ENCODE measurements around the gene CA11. TPM values are rescaled to one million over a fixed set of nuclear protein-coding genes. Genes with fewer than 3 reads are reported as not detected.

CA11 gene
- total RNA-seq, 4 donors from 2014 or later, result 7.3 to 37.5 (median 10.3) TPM

DNA sequence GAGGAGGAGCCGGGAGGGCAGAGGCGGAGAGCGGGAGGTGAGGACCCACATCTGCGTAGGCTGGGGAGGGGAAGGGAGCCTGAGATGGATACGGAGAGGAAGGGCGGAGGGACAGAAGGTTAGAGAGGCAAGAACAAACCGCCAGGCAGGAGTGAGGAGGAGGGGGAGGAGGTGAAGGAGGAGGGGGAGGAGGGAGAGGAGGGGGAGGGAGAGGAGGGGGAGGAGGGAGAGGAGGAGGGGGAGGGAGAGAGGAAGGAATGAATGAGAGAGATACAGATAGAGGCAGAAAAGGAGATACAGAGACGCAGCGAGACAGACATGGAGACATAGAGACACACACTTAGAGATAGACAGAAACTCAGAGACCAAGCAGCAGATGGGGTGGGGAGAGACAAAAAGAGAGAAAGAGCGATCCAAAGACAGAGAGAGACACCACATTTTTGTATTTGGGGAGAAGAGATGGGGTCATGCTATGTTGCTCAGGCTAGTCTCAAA is 782 bp upstream of the CA11 start:
- WGBS, 2 donors, result 12 to 13% methylated on average over 9 to 10 of the region's 10 CpGs
- no peak for TF ChIP-seq POLR2A (IDR thresholded peaks at IDR 0.05)
- TF ChIP-seq, protein P1, sequence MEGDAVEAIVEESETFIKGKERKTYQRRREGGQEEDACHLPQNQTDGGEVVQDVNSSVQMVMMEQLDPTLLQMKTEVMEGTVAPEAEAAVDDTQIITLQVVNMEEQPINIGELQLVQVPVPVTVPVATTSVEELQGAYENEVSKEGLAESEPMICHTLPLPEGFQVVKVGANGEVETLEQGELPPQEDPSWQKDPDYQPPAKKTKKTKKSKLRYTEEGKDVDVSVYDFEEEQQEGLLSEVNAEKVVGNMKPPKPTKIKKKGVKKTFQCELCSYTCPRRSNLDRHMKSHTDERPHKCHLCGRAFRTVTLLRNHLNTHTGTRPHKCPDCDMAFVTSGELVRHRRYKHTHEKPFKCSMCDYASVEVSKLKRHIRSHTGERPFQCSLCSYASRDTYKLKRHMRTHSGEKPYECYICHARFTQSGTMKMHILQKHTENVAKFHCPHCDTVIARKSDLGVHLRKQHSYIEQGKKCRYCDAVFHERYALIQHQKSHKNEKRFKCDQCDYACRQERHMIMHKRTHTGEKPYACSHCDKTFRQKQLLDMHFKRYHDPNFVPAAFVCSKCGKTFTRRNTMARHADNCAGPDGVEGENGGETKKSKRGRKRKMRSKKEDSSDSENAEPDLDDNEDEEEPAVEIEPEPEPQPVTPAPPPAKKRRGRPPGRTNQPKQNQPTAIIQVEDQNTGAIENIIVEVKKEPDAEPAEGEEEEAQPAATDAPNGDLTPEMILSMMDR (IDR thresholded peaks at IDR 0.05), result no peak
- intact Hi-C loops (cut with DNase I; ENCODE audit: low total_unique reads), result loop anchor here (10.0 kb wide), 2 partner anchors 138 to 188 kb away; partner anchors contain the start of gene HSD17B14
- no peak overlapping the region for H3K4me3 ChIP-seq (ENCODE audit: low read depth, poor library complexity, severe bottlenecking)
- no peak for DNase-seq (ENCODE audit: low spot score in 2 of 2)

DNA sequence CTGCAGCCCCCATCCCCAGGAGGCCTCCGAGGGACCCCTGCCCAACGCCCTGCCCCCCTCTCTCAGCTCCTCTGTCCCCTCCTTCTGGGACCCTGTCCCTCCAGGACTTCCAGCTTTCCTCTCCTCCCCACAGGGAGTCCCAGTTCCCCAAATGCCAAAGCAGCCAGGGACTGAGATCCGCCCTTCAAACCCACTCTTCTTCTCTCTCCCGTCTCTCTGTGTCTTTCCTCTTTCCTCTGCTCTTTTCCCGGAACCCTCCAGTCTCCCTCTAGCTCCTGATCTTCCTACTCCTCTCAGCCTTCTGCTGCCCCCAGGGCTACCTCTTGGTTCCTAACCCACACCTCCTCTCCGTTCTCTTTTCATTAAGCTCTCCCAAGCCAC is 377 bp downstream of the CA11 start:
- H3K4me3 ChIP-seq (ENCODE audit: low read depth, poor library complexity, severe bottlenecking), result no peak overlapping the region
- intact Hi-C loops (cut with DNase I; ENCODE audit: low total_unique reads), result loop anchor here (10.0 kb wide), 2 partner anchors 139 to 189 kb away; partner anchors contain the start of gene HSD17B14
- WGBS, 2 donors, result 0% methylated on average over 5 to 6 of the region's 6 CpGs
- TF ChIP-seq POLR2A (IDR thresholded peaks at IDR 0.05), result no peak
- TF ChIP-seq, protein P1 (IDR thresholded peaks at IDR 0.05), result no peak
- no peak for DNase-seq (ENCODE audit: low spot score in 2 of 2)

DNA sequence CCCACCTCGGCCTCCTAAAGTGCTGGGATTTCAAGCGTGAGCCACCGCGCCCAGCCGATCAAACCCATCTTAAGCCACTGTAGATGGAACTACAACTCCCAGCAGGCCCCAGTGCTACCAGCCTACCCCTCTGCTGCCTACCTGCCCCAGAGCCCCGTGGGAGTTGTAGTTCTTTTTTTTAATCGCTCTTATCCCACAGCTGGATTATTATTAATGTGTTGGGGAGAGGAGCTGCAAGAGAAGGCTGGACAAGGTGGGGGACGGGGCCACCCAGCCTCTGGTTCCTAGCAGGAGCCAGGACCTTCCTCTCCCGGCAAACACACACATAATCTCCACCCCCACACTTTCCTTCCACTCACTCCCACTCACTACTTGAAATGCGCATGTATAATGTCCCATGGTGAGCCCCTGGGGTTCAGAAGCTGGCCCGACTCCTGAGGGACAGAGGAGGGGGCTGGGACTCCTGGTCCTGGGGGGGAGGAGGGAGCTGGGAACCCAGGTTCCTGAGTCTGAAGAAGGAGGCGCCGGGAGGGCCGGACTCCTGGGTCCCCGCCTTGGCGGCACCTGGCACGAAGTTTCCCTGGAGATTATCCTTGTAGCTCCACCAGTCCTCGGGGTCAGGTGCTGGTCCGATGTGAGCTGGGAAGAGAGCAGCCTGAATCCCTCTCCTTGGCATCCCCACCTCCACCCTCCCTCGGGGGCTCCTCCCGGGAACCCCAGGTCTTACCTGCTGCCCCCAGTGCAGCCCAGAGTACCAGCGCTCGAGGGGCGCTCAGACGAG is 958 bp downstream of the CA11 start:
- intact Hi-C loops (cut with DNase I; ENCODE audit: low total_unique reads), result loop anchor here (10.0 kb wide), 2 partner anchors 140 to 190 kb away; partner anchors contain the start of gene HSD17B14
- 5 to 7% methylated on average over 25 of the region's 25 CpGs for whole genome bisulfite sequencing, 2 donors
- TF ChIP-seq POLR2A (IDR thresholded peaks at IDR 0.05), result no peak
- TF ChIP-seq, protein P1 (IDR thresholded peaks at IDR 0.05), result no peak
- peak; percentile 85 to 93 for DNase-seq (ENCODE audit: low spot score in 2 of 2)
- H3K4me3 ChIP-seq (ENCODE audit: low read depth, poor library complexity, severe bottlenecking), result no peak overlapping the region

DNA sequence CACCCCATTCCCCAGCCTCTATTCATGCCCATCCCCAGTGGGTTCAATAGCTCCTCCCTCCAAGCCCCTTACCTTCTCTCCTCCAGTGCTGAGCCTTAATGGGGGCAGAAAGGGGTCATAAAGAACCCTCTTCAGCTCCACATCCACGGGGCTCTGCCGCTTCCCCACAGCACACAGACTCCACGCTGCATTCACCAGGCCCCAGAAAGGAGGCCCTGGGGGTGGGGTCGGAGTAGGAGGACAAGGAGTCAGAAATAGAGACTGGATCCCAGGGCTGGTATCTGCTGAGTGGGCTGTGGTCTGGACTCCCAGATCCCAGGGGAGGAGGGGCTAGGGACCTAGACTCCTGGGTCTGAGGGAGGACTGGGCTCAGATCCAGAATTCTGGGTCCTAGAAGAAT is 1.6 kb downstream of the CA11 start:
- 60 to 78% methylated on average over 4 of the region's 4 CpGs for WGBS, 2 donors
- no peak for TF ChIP-seq POLR2A (IDR thresholded peaks at IDR 0.05)
- TF ChIP-seq, protein P1 (IDR thresholded peaks at IDR 0.05), result no peak
- DNase-seq (ENCODE audit: low spot score in 2 of 2), result no peak
- intact Hi-C loops (cut with DNase I; ENCODE audit: low total_unique reads), result loop anchor here (10.0 kb wide), 2 partner anchors 140 to 190 kb away; partner anchors contain the start of gene HSD17B14
- H3K4me3 ChIP-seq (ENCODE audit: low read depth, poor library complexity, severe bottlenecking), result no peak overlapping the region

DNA sequence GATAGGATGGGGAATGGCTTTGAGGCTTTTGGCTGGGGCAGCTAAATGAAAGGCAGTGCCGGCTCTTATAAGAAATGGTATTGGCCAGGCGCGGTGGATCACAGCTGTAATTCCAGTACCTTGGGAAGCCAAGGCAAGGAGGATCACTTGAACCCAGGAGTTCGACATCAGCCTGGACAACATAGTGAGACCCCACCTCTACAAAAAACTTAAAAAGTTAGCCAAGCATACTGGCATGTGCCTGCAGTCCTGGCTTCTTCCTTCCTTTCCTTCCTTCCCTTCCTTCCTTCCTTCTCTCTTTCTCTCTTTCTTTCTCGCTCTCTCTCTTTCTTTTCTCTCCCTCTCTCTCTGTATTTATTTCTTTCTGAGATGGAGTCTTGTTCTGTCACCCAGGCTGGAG is 3.1 kb downstream of the CA11 start:
- DNase-seq (ENCODE audit: low spot score in 2 of 2), result no peak
- 85 to 91% methylated on average over 5 of the region's 5 CpGs for WGBS, 2 donors
- TF ChIP-seq, protein P1 (IDR thresholded peaks at IDR 0.05), result no peak
- TF ChIP-seq POLR2A (IDR thresholded peaks at IDR 0.05), result no peak
- intact Hi-C loops (cut with DNase I; ENCODE audit: low total_unique reads), result loop anchor here (10.0 kb wide), 2 partner anchors 142 to 192 kb away; partner anchors contain the start of gene HSD17B14
- H3K4me3 ChIP-seq (ENCODE audit: low read depth, poor library complexity, severe bottlenecking), result no peak overlapping the region

All from lower leg skin (tissue), 4 donors.